Common myeloid progenitor, CD34-positive (primary cell): ENCODE results near the gene NANS.
A peak's percentile ranks its signal among the peaks of the same experiment; 100 is the strongest.

Source experiments
- CTCF ChIA-PET: fragments of 350-600 bp; sonication (Branson Sonifier 250); formaldehyde crosslinking; loops from one replicate; lab custom pipeline; 2021; ENCODE audit warnings: antibody characterized with exemption; lab: Charles Lee
- POLR2A ChIA-PET: fragments of 350-600 bp; sonication (Branson Sonifier 250); formaldehyde crosslinking; loops from one replicate; lab custom pipeline; 2021; ENCODE audit warnings: antibody characterized with exemption; lab: Charles Lee
- DNase-seq, 3 donors: peaks; one replicate each; pipeline versions ENCODE4 v3.0.0 to v3.0.0-alpha.2; 2013
- H3K27ac ChIP-seq, 2 experiments: 1 replicate in 1 of 2; 2 replicates in 1 of 2; pipeline ENCODE4 v1.7.0; 2013; ENCODE audit warnings: inconsistent platforms in 2 of 2, low read length in 2 of 2, mild to moderate bottlenecking in 2 of 2, low read depth in 1 of 2, moderate library complexity in 1 of 2; ENCODE audit not compliant: severe bottlenecking in 2 of 2, insufficient read depth in 1 of 2, poor library complexity in 1 of 2
- H3K27me3 ChIP-seq, 5 experiments: replicated peaks in 2 of 5; 1 replicate in 3 of 5; 2 replicates in 2 of 5; pipeline versions ENCODE4 v1.6.1 to v1.7.0; 2013; ENCODE audit warnings: low read length in 4 of 5, mild to moderate bottlenecking in 2 of 5, moderate library complexity in 2 of 5, inconsistent platforms in 1 of 5; ENCODE audit not compliant: insufficient read depth in 5 of 5, control insufficient read depth in 4 of 5
- H3K36me3 ChIP-seq, 4 experiments: 1 replicate in 2 of 4; 2 replicates in 2 of 4; pipeline versions ENCODE4 v1.6.1 to v1.7.0; 2013; ENCODE audit warnings: low read length in 3 of 4, control low read depth in 1 of 4, mild to moderate bottlenecking in 1 of 4; ENCODE audit not compliant: control insufficient read depth in 4 of 4, insufficient read depth in 4 of 4
- H3K4me1 ChIP-seq, 4 experiments: 1 replicate in 3 of 4; 2 replicates in 1 of 4; pipeline versions ENCODE4 v1.6.1 to v1.7.1; 2013; ENCODE audit warnings: low read length in 3 of 4, mild to moderate bottlenecking in 3 of 4, control low read depth in 1 of 4, inconsistent platforms in 1 of 4, moderate library complexity in 1 of 4; ENCODE audit not compliant: control insufficient read depth in 4 of 4, insufficient read depth in 4 of 4; ENCODE audit errors: control extremely low read depth in 1 of 4
- H3K4me3 ChIP-seq, 7 experiments: 1 replicate in 4 of 7; 2 replicates in 3 of 7; pipeline versions ENCODE4 v1.5.1 to v1.7.0; 2013; ENCODE audit warnings: mild to moderate bottlenecking in 7 of 7, low read length in 6 of 7, moderate library complexity in 6 of 7, inconsistent platforms in 2 of 7, low read depth in 2 of 7, control low read depth in 1 of 7; ENCODE audit not compliant: insufficient read depth in 4 of 7, control insufficient read depth in 1 of 7; ENCODE audit errors: extremely low read depth in 1 of 7
- H3K9me3 ChIP-seq, 5 experiments: 1 replicate in 4 of 5; 2 replicates in 1 of 5; pipeline versions ENCODE4 v1.6.1 to v1.7.1; 2013; ENCODE audit warnings: low read length in 4 of 5, mild to moderate bottlenecking in 2 of 5, inconsistent platforms in 1 of 5, low read depth in 1 of 5, moderate library complexity in 1 of 5; ENCODE audit not compliant: control insufficient read depth in 4 of 5, insufficient read depth in 2 of 5; ENCODE audit errors: control extremely low read depth in 1 of 5
- WGBS: methylation state at CpG from one replicate; pipeline ENCODE4 v1.1.5; 2013; ENCODE audit not compliant: insufficient coverage; 5-methylcytosine and 5-hydroxymethylcytosine counted together

Gene NANS

DNA sequence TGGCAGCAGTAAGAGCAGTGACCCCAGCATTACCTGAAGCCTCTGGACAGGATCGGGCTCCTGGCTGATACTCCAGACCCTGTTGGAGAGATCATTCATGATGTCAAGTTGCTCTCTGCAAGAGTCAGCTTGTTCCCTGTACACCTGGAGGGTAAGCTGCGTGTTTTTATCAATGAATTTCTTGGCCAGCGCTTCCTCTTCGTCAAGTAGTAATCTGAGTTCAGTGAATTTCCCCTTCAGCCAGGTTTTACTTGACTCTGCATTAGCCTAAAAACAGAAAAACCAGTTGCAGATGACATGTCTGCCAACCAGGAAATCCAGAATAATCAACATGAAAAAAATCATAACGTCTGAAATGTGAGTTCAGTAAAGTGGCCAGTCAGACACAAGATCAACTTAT is 43.4 kb downstream of the NANS start:
- no peaks in the 10 kb centered on the region for H3K9me3 ChIP-seq
- ChIA-PET POLR2A (no interaction called here), CTCF (interaction anchor here (1.0 to 3.4 kb wide), 3 partner anchors 8 to 14 kb away, joined by 3 to 15 read pairs (median 10); no protein-coding TSS in a partner anchor)
- DNase-seq: peak in 1 of 3 donors; percentile 47
- H3K36me3 ChIP-seq: peaks cover 4 to 47% (median 28%) of the 10 kb centered on the region in 4 experiments
- H3K4me3 ChIP-seq: peak overlapping the region in 1 of 7 experiments; percentile 46
- peak overlapping the region; percentile 42 to 60 for H3K27ac ChIP-seq
- H3K27me3 ChIP-seq: no peaks in the 10 kb centered on the region
- WGBS: 15% methylated on average over 4 of the region's 5 CpGs
- peaks cover 20 to 55% (median 51%) of the 10 kb centered on the region in 4 experiments for H3K4me1 ChIP-seq

DNA sequence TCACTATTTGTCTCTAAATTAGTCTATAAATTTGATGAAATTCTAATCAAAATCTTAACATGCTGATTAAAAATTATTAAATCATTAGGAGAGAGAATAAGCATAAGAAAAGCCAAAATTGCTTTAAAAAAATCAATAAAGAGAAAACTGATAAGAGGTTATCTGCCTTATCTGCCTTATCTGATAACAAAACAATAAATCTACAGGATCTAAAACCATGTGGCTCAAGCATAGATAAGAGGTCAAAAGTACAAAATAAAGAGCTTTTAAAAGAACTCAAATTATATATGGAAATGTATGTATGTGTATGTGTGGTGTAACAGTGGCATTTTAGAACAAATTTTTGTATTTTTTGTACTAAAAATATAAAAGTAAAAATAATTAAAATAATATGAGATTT is 43.9 kb downstream of the NANS start:
- Histone ChIP-seq H3K36me3 (peaks cover 4 to 42% (median 27%) of the 10 kb centered on the region in 4 experiments), H3K4me1 (peaks cover 20 to 61% (median 57%) of the 10 kb centered on the region in 4 experiments), H3K9me3 (no peaks in the 10 kb centered on the region), H3K27ac (peak overlapping the region in 1 of 2 experiments; percentile 42), H3K4me3 (no peak overlapping the region), H3K27me3 (no peaks in the 10 kb centered on the region)
- ChIA-PET POLR2A (no interaction called here), CTCF (interaction anchor here (0.6 to 3.4 kb wide), 3 partner anchors 9 to 18 kb away, joined by 3 to 15 read pairs (median 3); partner anchors contain the start of gene TRIM14)
- no peak for DNase-seq

DNA sequence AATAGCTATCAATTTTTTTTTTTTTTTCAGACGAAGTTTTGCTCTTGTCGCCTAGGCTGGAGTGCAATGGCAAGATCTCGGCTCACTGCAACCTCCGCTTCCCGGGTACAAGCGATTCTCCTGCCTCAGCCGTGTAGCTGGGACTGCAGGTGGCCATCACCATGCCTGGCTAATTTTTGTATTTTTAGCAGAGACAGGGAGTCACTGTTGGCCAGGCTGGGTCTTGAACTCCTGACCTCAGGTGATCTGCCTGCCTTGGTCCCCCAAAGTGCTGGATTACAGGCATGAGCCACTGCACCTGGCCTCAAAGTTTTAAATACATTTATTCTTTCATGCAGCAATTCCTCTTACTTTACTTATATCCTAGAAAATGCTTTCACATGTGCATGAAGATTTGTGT is 44.9 kb downstream of the NANS start:
- Histone ChIP-seq H3K4me1 (peaks cover 20 to 65% (median 60%) of the 10 kb centered on the region in 4 experiments), H3K36me3 (peaks cover 0 to 40% (median 26%) of the 10 kb centered on the region in 4 experiments), H3K9me3 (no peaks in the 10 kb centered on the region), H3K27ac (peak overlapping the region in 1 of 2 experiments; percentile 38), H3K4me3 (peak overlapping the region in 2 of 7 experiments; percentile 35 to 66), H3K27me3 (no peaks in the 10 kb centered on the region)
- DNase-seq: no peak
- 84% methylated on average over 7 of the region's 7 CpGs for WGBS
- ChIA-PET POLR2A (interaction anchor here (0.6 kb wide), 1 partner anchor 157 kb away, joined by 5 read pairs; no protein-coding TSS in a partner anchor), CTCF (interaction anchor here (0.7 to 1.5 kb wide), 4 partner anchors 9 to 27 kb away, joined by 3 read pairs; no protein-coding TSS in a partner anchor)

DNA sequence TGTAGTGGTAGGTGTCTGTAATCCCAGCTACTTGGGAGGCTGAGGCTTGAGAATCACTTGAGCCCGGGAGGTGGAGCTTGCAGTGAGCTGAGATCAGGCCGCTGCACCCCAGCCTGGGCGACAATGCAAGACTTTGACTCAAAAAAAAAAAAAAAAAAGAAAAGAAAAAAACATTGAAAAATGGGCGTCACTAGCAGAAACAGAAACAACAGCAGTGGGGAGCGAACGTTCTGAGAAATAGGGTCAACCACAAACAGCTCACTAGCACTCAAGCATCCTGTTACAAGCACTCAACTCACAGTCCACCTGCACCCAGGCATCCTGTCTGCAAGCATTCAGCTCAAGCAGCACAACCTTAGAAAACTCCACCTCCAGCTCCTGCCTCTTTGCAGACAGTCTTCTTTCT is 45.3 kb downstream of the NANS start:
- POLR2A ChIA-PET: interaction anchor here (0.7 kb wide), 1 partner anchor 130 kb away, joined by 3 read pairs; no protein-coding TSS in a partner anchor
- DNase-seq: peak; percentile 88 to 98 (median 97)
- no peaks in the 10 kb centered on the region for H3K9me3 ChIP-seq
- peaks cover 20 to 67% (median 60%) of the 10 kb centered on the region in 4 experiments for H3K4me1 ChIP-seq
- CTCF ChIA-PET: interaction anchor here (0.7 to 1.5 kb wide), 4 partner anchors 10 to 27 kb away, joined by 3 read pairs; no protein-coding TSS in a partner anchor
- peaks cover 0 to 38% (median 26%) of the 10 kb centered on the region in 4 experiments for H3K36me3 ChIP-seq
- H3K27ac ChIP-seq: peak overlapping the region in 1 of 2 experiments; percentile 67
- WGBS: 0% methylated on average over 2 of the region's 6 CpGs
- peak overlapping the region in 4 of 7 experiments; percentile 20 to 66 (median 48) for H3K4me3 ChIP-seq
- no peaks in the 10 kb centered on the region for H3K27me3 ChIP-seq

DNA sequence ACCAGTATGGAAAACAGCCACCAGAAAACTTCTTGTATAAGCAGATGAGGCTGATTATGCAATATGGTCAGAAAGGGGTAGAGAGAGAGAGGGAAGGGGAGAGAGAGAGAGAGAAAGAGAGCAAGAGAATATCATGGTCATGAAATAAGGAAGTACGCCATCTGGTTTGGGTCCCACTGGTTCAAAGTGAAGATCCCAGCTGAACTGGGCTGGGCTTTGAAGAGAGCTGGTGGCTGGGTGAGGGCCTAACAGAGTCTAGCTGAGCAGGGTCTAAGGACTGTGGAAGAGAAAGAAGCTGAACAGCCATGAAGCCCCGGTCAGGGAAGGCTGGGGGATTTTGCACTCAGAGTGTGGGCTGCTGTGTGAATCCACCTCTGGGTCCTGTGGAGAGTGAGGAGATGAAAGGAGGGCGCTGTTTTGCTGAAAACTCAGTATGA is 47.9 kb downstream of the NANS start:
- 48% methylated on average over 2 of the region's 3 CpGs for WGBS
- ChIA-PET POLR2A (interaction anchor here (1.5 kb wide), 1 partner anchor 14 kb away, joined by 7 read pairs; the partner anchor contains the start of gene TRIM14), CTCF (interaction anchor here (0.7 to 3.8 kb wide), 5 partner anchors 12 to 24 kb away, joined by 3 to 31 read pairs (median 3); partner anchors contain the start of gene TRIM14)
- Histone ChIP-seq H3K27me3 (no peaks in the 10 kb centered on the region), H3K27ac (peak overlapping the region in 1 of 2 experiments; percentile 50), H3K4me3 (peak overlapping the region in 1 of 7 experiments; percentile 1), H3K4me1 (peaks cover 20 to 90% (median 81%) of the 10 kb centered on the region in 4 experiments), H3K36me3 (peaks cover 0 to 28% (median 16%) of the 10 kb centered on the region in 4 experiments), H3K9me3 (no peaks in the 10 kb centered on the region)
- DNase-seq: peak; percentile 66 to 96 (median 91)

DNA sequence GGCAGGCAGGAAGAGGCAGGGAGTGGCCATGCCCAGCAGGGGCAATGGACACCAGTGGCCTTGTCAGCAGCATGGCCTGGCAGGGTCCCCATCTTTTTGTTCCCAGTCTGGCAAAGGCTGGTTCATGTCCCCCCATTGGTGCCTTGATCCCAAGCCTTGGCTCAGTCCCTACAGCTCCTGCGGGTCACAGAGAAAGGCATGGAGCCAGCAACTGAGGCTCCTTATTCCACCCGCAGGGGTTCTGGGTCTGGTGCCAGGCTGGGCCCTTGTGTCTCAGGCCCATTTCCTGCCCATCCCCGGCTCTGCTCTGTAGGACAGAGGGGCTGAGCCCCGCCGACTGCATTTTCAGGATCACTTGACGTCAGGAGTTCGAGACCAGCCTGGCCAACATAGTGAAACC is 48.5 kb downstream of the NANS start:
- CTCF ChIA-PET: interaction anchor here (1.3 to 3.8 kb wide), 2 partner anchors 12 to 13 kb away, joined by 3 to 31 read pairs; partner anchors contain the start of gene TRIM14
- POLR2A ChIA-PET: interaction anchor here (1.5 kb wide), 1 partner anchor 14 kb away, joined by 7 read pairs; the partner anchor contains the start of gene TRIM14
- peaks cover 20 to 88% (median 78%) of the 10 kb centered on the region in 4 experiments for H3K4me1 ChIP-seq

More for the DNA sequence above, 48.5 kb downstream of the NANS start:
- DNase-seq: no peak
- Histone ChIP-seq H3K4me3 (peak overlapping the region in 1 of 7 experiments; percentile 1), H3K27ac (peak overlapping the region in 1 of 2 experiments; percentile 50), H3K27me3 (no peaks in the 10 kb centered on the region), H3K9me3 (no peaks in the 10 kb centered on the region), H3K36me3 (peaks cover 0 to 28% (median 16%) of the 10 kb centered on the region in 4 experiments)
- 100% methylated on average over 6 of the region's 7 CpGs for WGBS
